AG04450 (cell line): Measurements from ENCODE around the gene PIH1D1. TPM values are rescaled to one million over a fixed set of nuclear protein-coding genes. Genes with fewer than 3 reads are reported as not detected.
A peak's percentile ranks its signal among the peaks of the same experiment; 100 is the strongest.

Source experiments
- CTCF ChIA-PET: fragments of 300-600, 350-600 bp; formaldehyde crosslinking; extraction: SDS; loops from one replicate; lab custom pipeline; 2022; ENCODE audit warnings: antibody characterized with exemption, inconsistent platforms; lab: Charles Lee
- POLR2A ChIA-PET: fragments of 350-600 bp; formaldehyde crosslinking; extraction: SDS; loops from one replicate; lab custom pipeline; 2021; ENCODE audit warnings: antibody characterized with exemption, inconsistent platforms; lab: Yijun Ruan, JAX
- DNase-seq: peaks from one replicate; pipeline ENCODE4 v3.0.0-alpha.2; 2011; ENCODE audit warnings: low read depth, low spot score
- H3K27ac ChIP-seq: one replicate; pipeline ENCODE4 v1.5.1; 2012; ENCODE audit warnings: low read depth, low read length, control low read depth
- H3K27me3 ChIP-seq: one replicate; pipeline ENCODE4 v1.6.0; 2012; ENCODE audit warnings: low read length; ENCODE audit not compliant: control insufficient read depth, insufficient read depth
- H3K4me3 ChIP-seq: 2 replicates; pipeline ENCODE4 v1.5.1; 2011; ENCODE audit warnings: mild to moderate bottlenecking, low read depth, low read length, control low read depth
- H3K9me3 ChIP-seq: 2 replicates; pipeline ENCODE4 v1.5.1; 2012; ENCODE audit warnings: low read length; ENCODE audit not compliant: control insufficient read depth, insufficient read depth
- CTCF ChIP-seq: IDR thresholded peaks from 2 replicates; pipeline ENCODE4 v1.5.1; 2011; ENCODE audit warnings: low read depth, low read length, control low read depth, inconsistent platforms
- polyA plus RNA-seq: library from polyadenylated mRNA; depleted of rRNA; stranded (reverse); fragments of >200 nt; gene quantifications from 2 replicates; pipeline ENCODE4 v1.2.3, GENCODE V29; 2011

Gene PIH1D1
- polyA plus RNA-seq, 1 experiment, result 62.5 TPM

GRCh38 chr19:49469828-49470614 is 18.4 kb upstream of the PIH1D1 start:
- H3K4me3 ChIP-seq, result no peak overlapping the region
- CTCF ChIA-PET, result interaction anchor here (0.6 to 1.5 kb wide), 3 partner anchors 20 to 77 kb away, joined by 4 to 5 read pairs (median 4); no protein-coding TSS in a partner anchor
- 0 out of 2 replicates have a peak, but pooled peaks have one; percentile 5 for TF ChIP-seq CTCF
- POLR2A ChIA-PET, result no interaction called here
- H3K27ac ChIP-seq, result no peak overlapping the region
- no peaks in the 10 kb centered on the region; the same call in 1 of the 2 replicates for H3K9me3 ChIP-seq
- DNase-seq, result no peak
- H3K27me3 ChIP-seq, result no peaks in the 10 kb centered on the region

- POLR2A ChIA-PET, result no interaction called here
- Histone ChIP-seq H3K9me3 (no peaks in the 10 kb centered on the region), H3K4me3 (no peak overlapping the region), H3K27ac (no peak overlapping the region), H3K27me3 (no peaks in the 10 kb centered on the region)
- CTCF ChIA-PET, result no interaction called here
- no peak for DNase-seq
- no peak for TF ChIP-seq CTCF
Observed at GRCh38 chr19:49468746-49469447, 17.3 kb upstream of the PIH1D1 start.

GRCh38 chr19:49468199-49468598 is 16.6 kb upstream of the PIH1D1 start:
- TF ChIP-seq CTCF, result no peak
- DNase-seq, result no peak
- no peaks in the 10 kb centered on the region for H3K27me3 ChIP-seq
- no peak overlapping the region for H3K27ac ChIP-seq
- no peak overlapping the region for H3K4me3 ChIP-seq
- ChIA-PET CTCF (no interaction called here), POLR2A (no interaction called here)
- H3K9me3 ChIP-seq, result no peaks in the 10 kb centered on the region

- CTCF ChIA-PET, result interaction anchor here (1.0 to 1.9 kb wide), 2 partner anchors 8 to 105 kb away, joined by 3 to 8 read pairs; no protein-coding TSS in a partner anchor
- no peak for TF ChIP-seq CTCF
Observed at GRCh38 chr19:49465371-49465770, 13.8 kb upstream of the PIH1D1 start.

More at GRCh38 chr19:49465371-49465770, 13.8 kb upstream of the PIH1D1 start:
- Histone ChIP-seq H3K9me3 (peaks cover 7% of the 10 kb centered on the region; the same call in 1 of the 2 replicates), H3K27ac (no peak overlapping the region), H3K27me3 (no peaks in the 10 kb centered on the region), H3K4me3 (no peak overlapping the region)
- POLR2A ChIA-PET, result no interaction called here
- DNase-seq, result no peak
